A204.1 (cell line): ENCODE results near the gene PRMT7.

Experiments used
- FAIRE-seq: peaks from 2 replicates; lab custom pipeline; 2012; peaks lifted over from hg19 to GRCh38; lab: Jason Lieb, UNC

Gene PRMT7

GRCh38 chr16:68306633-68307032, 4.2 kb upstream of the PRMT7 start:
- no peak for FAIRE-seq

- FAIRE-seq = no peak
Observed at GRCh38 chr16:68309799-68310198, 1.0 kb upstream of the PRMT7 start.

GRCh38 chr16:68310437-68310773, 414 bp upstream of the PRMT7 start:
- FAIRE-seq = no peak

GRCh38 chr16:68313116-68313515, 2.3 kb downstream of the PRMT7 start:
- FAIRE-seq = no peak

GRCh38 chr16:68319185-68319908, 8.5 kb downstream of the PRMT7 start:
- FAIRE-seq = no peak

GRCh38 chr16:68324336-68324735, 13.5 kb downstream of the PRMT7 start:
- no peak for FAIRE-seq

- no peak for FAIRE-seq
Observed at GRCh38 chr16:68324780-68325357, 14.1 kb downstream of the PRMT7 start.

- FAIRE-seq = no peak
Observed at GRCh38 chr16:68328151-68328859, 17.5 kb downstream of the PRMT7 start.

GRCh38 chr16:68328860-68329390, 18.1 kb downstream of the PRMT7 start:
- FAIRE-seq = no peak

- FAIRE-seq = no peak
Observed at GRCh38 chr16:68331879-68332410, 21.1 kb downstream of the PRMT7 start.

GRCh38 chr16:68332411-68333121, 21.7 kb downstream of the PRMT7 start:
- FAIRE-seq = no peak

GRCh38 chr16:68335175-68335574, 24.4 kb downstream of the PRMT7 start:
- FAIRE-seq = no peak

GRCh38 chr16:68338326-68339119, 27.7 kb downstream of the PRMT7 start:
- no peak for FAIRE-seq

- FAIRE-seq = no peak
Observed at GRCh38 chr16:68339214-68339613, 28.4 kb downstream of the PRMT7 start.

GRCh38 chr16:68342620-68343019, 31.8 kb downstream of the PRMT7 start:
- FAIRE-seq = no peak

GRCh38 chr16:68343137-68343536, 32.3 kb downstream of the PRMT7 start:
- FAIRE-seq = no peak

GRCh38 chr16:68344252-68344651, 33.4 kb downstream of the PRMT7 start:
- FAIRE-seq = no peak

GRCh38 chr16:68345351-68345810, 34.6 kb downstream of the PRMT7 start:
- FAIRE-seq = no peak

- no peak for FAIRE-seq
Observed at GRCh38 chr16:68345958-68346635, 35.3 kb downstream of the PRMT7 start.

GRCh38 chr16:68346892-68347480, 36.2 kb downstream of the PRMT7 start:
- FAIRE-seq = no peak

- no peak for FAIRE-seq
Observed at GRCh38 chr16:68347605-68348004, 36.8 kb downstream of the PRMT7 start.
